Measurements from ENCODE around the gene DLGAP1.

DNA sequence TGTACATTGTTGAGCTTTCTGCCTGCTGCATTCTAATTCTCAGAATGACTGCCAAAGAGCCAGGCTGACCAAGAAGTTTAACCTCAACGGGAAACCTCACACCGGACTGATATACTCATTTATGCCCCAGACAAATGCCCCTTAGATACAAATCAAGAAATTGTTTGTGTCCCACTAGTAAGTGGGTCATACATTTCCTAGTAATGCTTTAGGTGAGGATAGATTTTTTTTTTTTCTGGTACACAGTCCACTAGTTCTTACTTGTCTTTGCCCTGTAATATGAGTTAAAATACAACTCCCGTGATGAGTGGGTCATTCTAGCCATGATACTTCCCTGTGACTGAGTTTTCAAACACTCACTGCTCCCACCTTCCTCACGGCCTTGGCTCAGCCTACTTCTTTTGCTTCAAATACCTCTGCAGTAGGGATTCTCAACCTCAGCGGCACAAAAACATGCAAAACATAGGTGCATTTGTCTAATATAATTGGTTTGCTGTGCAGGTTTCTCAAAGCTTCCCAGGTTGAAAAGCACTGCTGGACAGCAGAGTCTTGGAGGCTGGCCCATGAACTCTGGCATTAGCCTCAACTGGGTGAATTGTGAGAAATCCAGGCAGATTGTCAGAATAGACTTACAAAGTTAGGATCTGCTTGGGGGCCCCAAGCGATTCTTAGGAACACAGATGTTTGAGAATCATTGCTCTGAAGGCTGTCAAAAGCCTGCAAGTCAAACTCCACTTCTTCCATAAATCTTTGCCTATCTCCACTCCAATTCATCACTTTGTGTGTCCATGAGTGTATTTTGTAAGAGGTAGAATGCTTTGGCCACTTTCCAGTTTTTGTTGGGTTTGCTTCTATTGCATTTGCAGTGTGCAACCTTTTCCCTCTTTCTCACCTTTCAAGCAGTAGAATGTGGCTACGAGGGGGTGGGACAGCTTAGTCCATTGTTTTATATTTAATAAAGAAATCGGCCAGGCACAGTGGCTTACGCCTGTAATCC is 969.7 kb downstream of the DLGAP1 start:
- TF ChIP-seq EZH2 (IDR thresholded peaks at IDR 0.05; ENCODE audit: borderline replicate concordance): no peak
- no peak for TF ChIP-seq EZH2phosphoT487 (IDR thresholded peaks at IDR 0.05; ENCODE audit: low read depth, severe bottlenecking, unreplicated experiment)
- TF ChIP-seq CTCF (IDR thresholded peaks at IDR 0.05; ENCODE audit: poor library complexity): no peak
